AG20443 (cell line): ENCODE results near the gene ALG3.
"Not testable (repeated sequence)": the region's sequence is repeated elsewhere in the genome, so short reads cannot be mapped to it uniquely, and the experiment has no call there.

Experiments used
- DNase-seq: peaks from one replicate; pipeline ENCODE4 v3.0.0; 2012; ENCODE audit warnings: low spot score, mixed read lengths

The ALG3 gene

GRCh38 chr3:184248454-184249411 is at the start of gene ALG3:
Gene ALG3 (minus strand): TSS chr3:184248962. CDS start chr3:184248940, 22 bp downstream.
- peak; percentile 92 for DNase-seq

- DNase-seq, result no peak
Measured at GRCh38 chr3:184296616-184297015, 47.9 kb upstream of the ALG3 start.

GRCh38 chr3:184295771-184296170 is 47.0 kb upstream of the ALG3 start:
- DNase-seq, result no peak

- no peak for DNase-seq
Measured at GRCh38 chr3:184291738-184292445, 43.1 kb upstream of the ALG3 start.

GRCh38 chr3:184291044-184291737 is 42.4 kb upstream of the ALG3 start:
- no peak for DNase-seq

GRCh38 chr3:184290331-184290730 is 41.6 kb upstream of the ALG3 start:
- DNase-seq, result no peak

- DNase-seq, result peak; percentile 81
Measured at GRCh38 chr3:184289426-184289938, 40.7 kb upstream of the ALG3 start.

- peak; percentile 87 for DNase-seq
Measured at GRCh38 chr3:184284696-184285095, 35.9 kb upstream of the ALG3 start.

- DNase-seq, result no peak
Measured at GRCh38 chr3:184283681-184284080, 34.9 kb upstream of the ALG3 start.

GRCh38 chr3:184282941-184283340 is 34.2 kb upstream of the ALG3 start:
- no peak for DNase-seq

- no peak for DNase-seq
Measured at GRCh38 chr3:184277366-184277765, 28.6 kb upstream of the ALG3 start.

GRCh38 chr3:184275961-184276910 is 27.5 kb upstream of the ALG3 start, which contains the start of gene ECE2:
Gene ECE2 (plus strand): TSS chr3:184276022. CDS start chr3:184276154, 132 bp downstream.
- peak; percentile 81 for DNase-seq

GRCh38 chr3:184275381-184275701 is 26.6 kb upstream of the ALG3 start:
- no peak for DNase-seq

- DNase-seq, result no peak
Measured at GRCh38 chr3:184272269-184272668, 23.5 kb upstream of the ALG3 start.

GRCh38 chr3:184267249-184267648 is 18.5 kb upstream of the ALG3 start:
- DNase-seq, result not testable (repeated sequence)

- DNase-seq, result no peak
Measured at GRCh38 chr3:184262764-184263179, 14.0 kb upstream of the ALG3 start.

GRCh38 chr3:184261854-184262763 is 13.3 kb upstream of the ALG3 start:
- peak; percentile 51 for DNase-seq

GRCh38 chr3:184261270-184261853 is 12.6 kb upstream of the ALG3 start, which contains the start of gene CAMK2N2:
Gene CAMK2N2 (minus strand): TSS chr3:184261553. CDS start chr3:184261285, 268 bp downstream.
- peak; percentile 83 for DNase-seq

GRCh38 chr3:184260724-184261269 is 12.0 kb upstream of the ALG3 start:
- no peak for DNase-seq
